WTC11 (cell line): ENCODE data around the gene RGL1. TPM values are rescaled to one million over a fixed set of nuclear protein-coding genes. Genes with fewer than 3 reads are reported as not detected.

Experiments used
- ATAC-seq: fragments of 200-7000 bp; cut with Tn5 transposase; 2 replicates; pipeline ENCODE4 v1.10.0; 2021; ENCODE audit warnings: mild to moderate bottlenecking, moderate library complexity
- CTCF ChIA-PET: fragments of 300-600 bp; sonication (Branson Sonifier 250); formaldehyde crosslinking; loops from one replicate; lab custom pipeline; 2021; ENCODE audit warnings: antibody characterized with exemption; lab: Charles Lee
- POLR2A ChIA-PET: fragments of 350-600 bp; sonication (Branson Sonifier 250); formaldehyde crosslinking; loops from one replicate; lab custom pipeline; 2021; ENCODE audit warnings: antibody characterized with exemption; lab: Charles Lee
- DNase-seq: peaks from one replicate; pipeline ENCODE4 v3.0.0; 2021; ENCODE audit warnings: low spot score
- H3K27ac Mint-ChIP-seq: 2 replicates; pipeline ENCODE4 v1.8.0; 2021; ENCODE audit warnings: mixed read lengths
- H3K27me3 Mint-ChIP-seq: 2 replicates; pipeline ENCODE4 v1.8.0; 2021; ENCODE audit warnings: low read depth, mild to moderate bottlenecking, moderate library complexity, mixed read lengths
- H3K36me3 Mint-ChIP-seq: 2 replicates; pipeline ENCODE4 v1.8.0; 2021; ENCODE audit warnings: mixed read lengths
- H3K4me1 Mint-ChIP-seq: 2 replicates; pipeline ENCODE4 v1.8.0; 2022; ENCODE audit warnings: mixed read lengths
- H3K4me3 Mint-ChIP-seq: 2 replicates; pipeline ENCODE4 v1.8.0; 2021; ENCODE audit warnings: mild to moderate bottlenecking, moderate library complexity, mixed read lengths
- H3K9me3 Mint-ChIP-seq: 2 replicates; pipeline ENCODE4 v1.8.0; 2021; ENCODE audit warnings: mixed read lengths
- AFF4 ChIP-seq: sonication (generic); formaldehyde crosslinking; IDR thresholded peaks from 2 replicates; pipeline ENCODE4 v1.8.1; 2023; ENCODE audit warnings: mild to moderate bottlenecking, missing genetic modification reagents, borderline replicate concordance
- CDX4 ChIP-seq: fragments of 250-450 bp; sonication (Bioruptor Pico); IDR thresholded peaks from 2 replicates; pipeline ENCODE4 v1.9.0; 2021; ENCODE audit warnings: moderate library complexity, mild to moderate bottlenecking, inconsistent platforms, borderline replicate concordance
- CREM ChIP-seq: sonication (generic); formaldehyde crosslinking; IDR thresholded peaks from 2 replicates; pipeline ENCODE4 v1.8.1; 2022; ENCODE audit warnings: mild to moderate bottlenecking, missing genetic modification reagents, moderate library complexity
- HMGA2 ChIP-seq: fragments of 250-450 bp; sonication (Bioruptor Pico); IDR thresholded peaks from 2 replicates; pipeline ENCODE4 v1.4.0; 2021; ENCODE audit warnings: mild to moderate bottlenecking, moderate library complexity
- IRF2 ChIP-seq: sonication (generic); formaldehyde crosslinking; IDR thresholded peaks from 2 replicates; pipeline ENCODE4 v1.8.0; 2022; ENCODE audit warnings: low read depth, missing genetic modification reagents, borderline replicate concordance
- JAZF1 ChIP-seq: fragments of 250-450 bp; sonication (Bioruptor Pico); IDR thresholded peaks from 2 replicates; pipeline ENCODE4 v1.9.0; 2021; ENCODE audit warnings: moderate library complexity, mild to moderate bottlenecking, inconsistent platforms
- JUN ChIP-seq: sonication (generic); formaldehyde crosslinking; IDR thresholded peaks from 2 replicates; pipeline ENCODE4 v1.8.0; 2023; ENCODE audit warnings: mild to moderate bottlenecking, missing genetic modification reagents
- MXD4 ChIP-seq: fragments of 250-450 bp; sonication (Bioruptor Pico); IDR thresholded peaks from 2 replicates; pipeline ENCODE4 v1.8.0; 2021; ENCODE audit warnings: mild to moderate bottlenecking, moderate library complexity, borderline replicate concordance
- NFATC4 ChIP-seq: fragments of 250-450 bp; sonication (Bioruptor Pico); IDR thresholded peaks from 2 replicates; pipeline ENCODE4 v1.9.0; 2021; ENCODE audit warnings: mild to moderate bottlenecking
- PRDM15 ChIP-seq: sonication (generic); formaldehyde crosslinking; IDR thresholded peaks from 2 replicates; pipeline ENCODE4 v1.8.0; 2022; ENCODE audit warnings: missing genetic modification reagents
- SOX15 ChIP-seq: fragments of 250-450 bp; sonication (Bioruptor Pico); IDR thresholded peaks from 2 replicates; pipeline ENCODE4 v1.9.0; 2021; ENCODE audit warnings: mild to moderate bottlenecking
- TEAD1 ChIP-seq: sonication (generic); formaldehyde crosslinking; IDR thresholded peaks from 2 replicates; pipeline ENCODE4 v1.8.0; 2022; ENCODE audit warnings: mild to moderate bottlenecking, missing genetic modification reagents
- TP53 ChIP-seq: sonication (generic); formaldehyde crosslinking; IDR thresholded peaks from 2 replicates; pipeline ENCODE4 v1.8.1; 2023; ENCODE audit warnings: mild to moderate bottlenecking, missing genetic modification reagents
- total RNA-seq: library from RNA; stranded (reverse); gene quantifications from 3 replicates; pipeline ENCODE4 v1.2.3, GENCODE V29; 2021
- TF ChIP-seq, protein P1 (sequence below): sonication (generic); formaldehyde crosslinking; IDR thresholded peaks from 2 replicates; pipeline ENCODE4 v1.8.0; 2023; ENCODE audit warnings: missing genetic modification reagents, mild to moderate bottlenecking, borderline replicate concordance
- TF ChIP-seq, protein P2 (sequence below): fragments of 250-450 bp; sonication (Bioruptor Pico); conservative IDR thresholded peaks from 2 replicates; pipeline ENCODE4 v1.9.0; 2021; ENCODE audit warnings: mild to moderate bottlenecking
- TF ChIP-seq, protein P3 (sequence below): sonication (generic); formaldehyde crosslinking; IDR thresholded peaks from 2 replicates; pipeline ENCODE4 v1.8.0; 2022; ENCODE audit warnings: mild to moderate bottlenecking, missing genetic modification reagents

Gene RGL1
- total RNA-seq, 1 experiment from 2014 or later, result 1.5 TPM

DNA sequence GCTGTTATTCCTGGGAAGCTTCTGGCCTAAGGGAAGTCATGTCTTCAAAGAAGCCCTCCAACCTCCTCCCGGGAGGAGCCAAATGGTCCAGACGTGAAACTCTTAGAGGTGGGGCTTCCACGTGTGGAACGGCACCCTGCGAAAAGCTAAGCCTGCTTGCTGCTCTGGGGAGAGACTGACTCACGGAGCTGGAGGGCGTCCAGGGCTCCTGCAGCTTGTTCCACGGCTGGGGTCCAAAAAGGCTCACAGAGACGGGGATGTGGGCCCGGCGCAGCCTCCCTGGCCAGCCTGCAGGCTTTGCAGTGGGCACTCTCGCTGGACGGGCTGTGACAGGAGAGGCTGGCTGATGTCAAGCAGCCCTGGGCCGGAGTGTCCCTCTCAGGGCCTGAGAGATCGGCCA is 127.5 kb downstream of the RGL1 start:
- no peak for TF ChIP-seq PRDM15 (CRISPR knock-in tag)
- no peak for TF ChIP-seq MXD4
- TF ChIP-seq, protein P1, sequence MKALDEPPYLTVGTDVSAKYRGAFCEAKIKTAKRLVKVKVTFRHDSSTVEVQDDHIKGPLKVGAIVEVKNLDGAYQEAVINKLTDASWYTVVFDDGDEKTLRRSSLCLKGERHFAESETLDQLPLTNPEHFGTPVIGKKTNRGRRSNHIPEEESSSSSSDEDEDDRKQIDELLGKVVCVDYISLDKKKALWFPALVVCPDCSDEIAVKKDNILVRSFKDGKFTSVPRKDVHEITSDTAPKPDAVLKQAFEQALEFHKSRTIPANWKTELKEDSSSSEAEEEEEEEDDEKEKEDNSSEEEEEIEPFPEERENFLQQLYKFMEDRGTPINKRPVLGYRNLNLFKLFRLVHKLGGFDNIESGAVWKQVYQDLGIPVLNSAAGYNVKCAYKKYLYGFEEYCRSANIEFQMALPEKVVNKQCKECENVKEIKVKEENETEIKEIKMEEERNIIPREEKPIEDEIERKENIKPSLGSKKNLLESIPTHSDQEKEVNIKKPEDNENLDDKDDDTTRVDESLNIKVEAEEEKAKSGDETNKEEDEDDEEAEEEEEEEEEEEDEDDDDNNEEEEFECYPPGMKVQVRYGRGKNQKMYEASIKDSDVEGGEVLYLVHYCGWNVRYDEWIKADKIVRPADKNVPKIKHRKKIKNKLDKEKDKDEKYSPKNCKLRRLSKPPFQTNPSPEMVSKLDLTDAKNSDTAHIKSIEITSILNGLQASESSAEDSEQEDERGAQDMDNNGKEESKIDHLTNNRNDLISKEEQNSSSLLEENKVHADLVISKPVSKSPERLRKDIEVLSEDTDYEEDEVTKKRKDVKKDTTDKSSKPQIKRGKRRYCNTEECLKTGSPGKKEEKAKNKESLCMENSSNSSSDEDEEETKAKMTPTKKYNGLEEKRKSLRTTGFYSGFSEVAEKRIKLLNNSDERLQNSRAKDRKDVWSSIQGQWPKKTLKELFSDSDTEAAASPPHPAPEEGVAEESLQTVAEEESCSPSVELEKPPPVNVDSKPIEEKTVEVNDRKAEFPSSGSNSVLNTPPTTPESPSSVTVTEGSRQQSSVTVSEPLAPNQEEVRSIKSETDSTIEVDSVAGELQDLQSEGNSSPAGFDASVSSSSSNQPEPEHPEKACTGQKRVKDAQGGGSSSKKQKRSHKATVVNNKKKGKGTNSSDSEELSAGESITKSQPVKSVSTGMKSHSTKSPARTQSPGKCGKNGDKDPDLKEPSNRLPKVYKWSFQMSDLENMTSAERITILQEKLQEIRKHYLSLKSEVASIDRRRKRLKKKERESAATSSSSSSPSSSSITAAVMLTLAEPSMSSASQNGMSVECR (CRISPR knock-in tag), result no peak
- TF ChIP-seq TP53 (CRISPR knock-in tag), result no peak
- no peak for TF ChIP-seq SOX15 (CRISPR knock-in tag)
- TF ChIP-seq, protein P2, sequence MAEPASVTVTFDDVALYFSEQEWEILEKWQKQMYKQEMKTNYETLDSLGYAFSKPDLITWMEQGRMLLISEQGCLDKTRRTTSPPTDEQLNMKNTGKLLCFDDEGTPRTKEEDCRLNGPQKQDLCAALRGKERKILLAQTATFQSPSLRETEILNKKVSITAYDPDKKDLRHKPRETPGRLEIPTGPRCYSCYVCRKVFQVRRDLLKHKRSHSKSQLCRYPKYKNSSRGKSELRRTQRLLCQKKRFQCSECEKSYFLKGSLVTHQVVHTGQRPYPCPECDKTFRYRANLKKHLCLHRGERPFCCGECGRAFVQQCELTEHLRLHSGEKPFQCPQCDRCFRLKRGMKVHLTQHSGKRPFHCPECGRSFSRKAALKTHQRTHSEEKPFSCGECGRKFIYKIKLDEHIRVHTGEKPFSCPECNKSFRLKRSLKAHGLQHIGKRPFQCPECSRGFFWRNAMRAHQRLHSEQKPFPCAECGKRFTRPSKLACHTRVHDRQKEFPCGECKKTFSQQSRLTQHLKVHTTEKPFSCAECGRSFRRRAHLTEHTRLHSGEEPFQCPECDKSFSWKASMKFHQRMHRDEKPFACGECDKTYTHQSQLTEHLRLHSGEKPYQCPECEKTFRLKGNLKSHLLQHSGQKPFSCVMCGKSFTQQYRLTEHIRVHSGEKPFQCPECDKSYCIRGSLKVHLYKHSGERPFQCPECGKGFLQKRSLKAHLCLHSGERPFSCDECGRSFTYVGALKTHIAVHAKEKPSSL (CRISPR knock-in tag), result no peak
- no peak for TF ChIP-seq IRF2 (CRISPR knock-in tag)
- TF ChIP-seq JAZF1 (CRISPR knock-in tag), result no peak
- TF ChIP-seq CDX4, result no peak
- no peak for TF ChIP-seq CREM (CRISPR knock-in tag)
- TF ChIP-seq AFF4 (CRISPR knock-in tag), result no peak
- TF ChIP-seq HMGA2 (CRISPR knock-in tag), result no peak
- no peak for TF ChIP-seq NFATC4 (CRISPR knock-in tag)
- TF ChIP-seq JUN, result no peak
- TF ChIP-seq TEAD1 (CRISPR knock-in tag), result no peak
- TF ChIP-seq, protein P3, sequence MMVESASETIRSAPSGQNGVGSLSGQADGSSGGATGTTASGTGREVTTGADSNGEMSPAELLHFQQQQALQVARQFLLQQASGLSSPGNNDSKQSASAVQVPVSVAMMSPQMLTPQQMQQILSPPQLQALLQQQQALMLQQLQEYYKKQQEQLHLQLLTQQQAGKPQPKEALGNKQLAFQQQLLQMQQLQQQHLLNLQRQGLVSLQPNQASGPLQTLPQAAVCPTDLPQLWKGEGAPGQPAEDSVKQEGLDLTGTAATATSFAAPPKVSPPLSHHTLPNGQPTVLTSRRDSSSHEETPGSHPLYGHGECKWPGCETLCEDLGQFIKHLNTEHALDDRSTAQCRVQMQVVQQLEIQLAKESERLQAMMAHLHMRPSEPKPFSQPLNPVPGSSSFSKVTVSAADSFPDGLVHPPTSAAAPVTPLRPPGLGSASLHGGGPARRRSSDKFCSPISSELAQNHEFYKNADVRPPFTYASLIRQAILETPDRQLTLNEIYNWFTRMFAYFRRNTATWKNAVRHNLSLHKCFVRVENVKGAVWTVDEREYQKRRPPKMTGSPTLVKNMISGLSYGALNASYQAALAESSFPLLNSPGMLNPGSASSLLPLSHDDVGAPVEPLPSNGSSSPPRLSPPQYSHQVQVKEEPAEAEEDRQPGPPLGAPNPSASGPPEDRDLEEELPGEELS (CRISPR knock-in tag), result no peak
- TF ChIP-seq, all 79 proteins: peak for 0
- ChIA-PET CTCF (interaction anchor here (1.1 to 1.3 kb wide), 2 partner anchors 11 to 17 kb away, joined by 5 to 6 read pairs; no protein-coding TSS in a partner anchor), POLR2A (no interaction called here)
- H3K4me1 Mint-ChIP-seq, result no peaks in the 10 kb centered on the region
- DNase-seq, result no peak
- H3K27me3 Mint-ChIP-seq, result peaks cover 2% of the 10 kb centered on the region
- H3K36me3 Mint-ChIP-seq, result no peaks in the 10 kb centered on the region
- H3K4me3 Mint-ChIP-seq, result no peak overlapping the region
- no peak; the same call in 1 of the 2 replicates for ATAC-seq
- H3K9me3 Mint-ChIP-seq, result no peaks in the 10 kb centered on the region
- no peak overlapping the region for H3K27ac Mint-ChIP-seq
